KBM-7 (cell line): ENCODE measurements around the gene ABL1.
"Not testable (repeated sequence)": the region's sequence is repeated elsewhere in the genome, so short reads cannot be mapped to it uniquely, and the experiment has no call there.

Source experiments
- DNase-seq: peaks from one replicate; pipeline ENCODE4 v3.0.0-alpha.2; 2015
- in situ Hi-C: fragments of 300-500 bp; cut with MboI; formaldehyde crosslinking; loops from 2 replicates; pipeline ENCODE4 v1.14.3; 2020; ENCODE audit warnings: low sequenced_read_pairs, low pct_unique_long_range_greater_than_20kb, mixed read lengths

The ABL1 gene

DNA sequence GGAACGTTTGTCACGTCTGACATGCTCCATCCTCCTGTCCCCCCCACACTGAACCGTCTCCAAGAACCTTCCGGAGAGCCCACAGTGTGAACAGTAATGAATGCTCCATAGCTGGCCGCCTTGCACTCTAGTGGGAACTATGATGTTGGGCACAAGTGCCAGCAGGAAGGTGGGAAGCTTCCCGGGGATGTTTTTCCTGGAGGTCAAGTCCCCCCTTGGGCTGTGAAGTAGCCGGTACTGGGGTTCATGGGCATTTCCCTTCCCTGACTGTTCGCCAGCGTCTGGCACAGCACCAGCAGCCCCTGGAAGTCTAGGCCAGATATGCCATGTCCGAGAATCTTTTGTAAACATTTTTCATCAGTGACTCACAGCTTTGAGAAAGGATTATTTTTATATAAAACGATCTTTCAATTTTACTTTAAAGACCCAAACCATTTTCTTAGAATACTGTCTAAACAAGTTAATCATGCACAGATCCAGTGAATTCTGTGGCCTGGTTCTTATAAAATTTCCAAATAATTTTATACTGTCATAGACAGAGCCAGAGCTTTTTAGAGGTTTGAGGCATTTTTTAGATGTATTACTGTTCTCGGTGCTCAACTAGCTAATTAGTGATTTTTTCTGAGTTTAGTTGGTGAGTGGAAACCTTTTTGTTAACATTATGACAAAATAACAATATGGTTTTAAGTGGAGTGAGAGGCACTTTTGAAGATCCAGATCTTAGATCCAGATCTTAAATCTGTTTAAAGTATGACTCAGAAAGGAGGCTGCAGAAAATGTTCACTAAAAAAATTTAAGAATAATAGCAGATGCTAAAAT, 11.6 kb downstream of the ABL1 start:
- in situ Hi-C loops, result no loop called here
- no peak for DNase-seq

DNA sequence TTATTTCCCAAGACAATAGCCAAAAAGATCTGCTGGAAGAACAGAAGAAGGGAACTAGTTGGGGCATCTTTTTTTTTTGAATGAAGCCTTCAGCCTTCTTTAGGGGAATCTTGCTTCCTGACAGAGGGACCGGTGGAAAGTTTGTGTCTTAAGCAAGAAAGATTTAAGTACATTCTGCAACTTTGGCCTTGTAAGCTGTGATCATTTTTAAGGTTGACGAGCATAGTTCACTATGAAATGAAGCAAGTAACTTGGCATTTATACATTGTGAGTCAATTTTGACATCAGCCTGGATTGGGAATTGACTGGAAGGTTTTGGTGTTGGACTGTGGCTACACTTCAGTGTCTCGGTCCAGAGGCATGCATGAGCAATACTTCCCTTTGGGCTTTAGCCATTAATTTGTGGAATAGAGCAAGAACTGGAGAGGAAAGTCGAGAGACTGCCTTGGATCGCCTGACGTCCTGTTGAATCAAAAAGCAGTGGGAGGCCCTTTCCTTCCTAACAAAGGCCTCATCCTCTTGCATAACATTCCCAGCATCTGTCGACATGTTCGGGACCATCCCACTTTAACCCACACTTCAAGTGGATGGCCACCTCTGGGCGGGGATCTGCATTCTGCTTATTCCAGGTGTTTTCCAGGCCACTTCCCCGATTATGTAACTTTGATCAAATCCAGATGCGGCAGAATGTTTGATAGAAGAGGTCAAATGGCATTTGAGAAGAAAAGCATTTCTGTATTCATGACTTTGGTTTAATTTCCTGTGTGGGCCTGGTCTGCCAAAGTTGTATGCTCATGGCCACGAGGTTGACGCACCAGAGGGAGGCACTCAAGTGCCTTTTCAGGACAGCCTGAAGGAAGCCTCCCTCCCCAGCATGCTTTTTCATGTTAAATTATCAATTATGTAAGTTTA, 12.5 kb downstream of the ABL1 start:
- DNase-seq, result no peak
- in situ Hi-C loops, result no loop called here

DNA sequence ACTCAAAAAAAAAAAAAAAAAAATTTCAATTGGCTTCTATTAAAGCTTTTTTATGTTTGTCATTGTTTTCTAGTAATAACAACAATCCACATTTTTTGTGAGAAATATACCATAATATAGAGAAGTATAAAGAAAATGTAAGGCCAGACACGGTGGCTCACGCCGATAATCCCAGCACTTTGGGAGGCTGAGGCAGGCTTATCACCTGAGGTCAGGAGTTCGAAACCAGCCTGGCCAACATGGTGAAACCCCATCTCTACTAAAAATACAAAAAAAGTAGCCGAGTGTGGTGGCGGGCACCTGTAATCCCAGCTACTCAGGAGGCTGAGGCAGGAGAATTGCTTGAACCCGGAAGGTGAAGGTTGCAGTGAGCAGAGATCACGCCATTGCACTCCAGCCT, 13.5 kb downstream of the ABL1 start:
- in situ Hi-C loops, DNase-seq: not testable (repeated sequence)

GRCh38 chr9:130849356-130849755, 14.3 kb downstream of the ABL1 start:
- in situ Hi-C loops, result no loop called here
- DNase-seq, result no peak

DNA sequence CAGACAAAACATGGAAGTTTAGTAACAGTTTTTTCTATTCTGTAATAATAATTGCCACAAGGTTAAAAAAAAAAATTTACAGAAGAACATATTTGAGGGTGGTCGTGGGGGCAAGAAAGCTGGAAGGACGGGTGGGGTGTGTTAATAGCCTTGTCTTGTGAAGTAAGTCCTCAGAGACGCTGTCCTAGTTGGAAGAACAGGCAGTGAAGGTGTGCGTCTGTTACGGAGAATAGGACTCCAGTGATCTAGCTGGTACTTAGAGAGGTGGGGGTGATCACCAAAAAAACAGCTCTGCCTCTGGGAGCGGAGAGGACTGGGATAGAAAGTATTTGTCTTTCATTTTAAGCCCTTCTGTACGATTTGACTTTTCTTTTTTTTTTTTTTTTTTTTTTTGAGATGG, 17.7 kb downstream of the ABL1 start:
- in situ Hi-C loops, result no loop called here
- no peak for DNase-seq

DNA sequence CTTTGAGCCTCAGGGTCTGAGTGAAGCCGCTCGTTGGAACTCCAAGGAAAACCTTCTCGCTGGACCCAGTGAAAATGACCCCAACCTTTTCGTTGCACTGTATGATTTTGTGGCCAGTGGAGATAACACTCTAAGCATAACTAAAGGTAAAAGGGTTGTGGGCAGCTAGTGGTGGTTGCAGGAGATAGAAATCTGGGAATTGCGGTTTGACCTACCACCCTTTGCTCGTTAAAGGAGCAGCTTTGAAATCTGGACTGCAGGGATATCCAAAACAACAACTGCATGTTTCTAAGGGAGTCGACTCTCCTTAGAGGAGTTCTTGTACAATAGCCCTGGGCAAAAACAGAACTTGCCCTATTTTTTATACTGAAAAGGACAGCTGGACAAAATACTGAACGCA, 19.0 kb downstream of the ABL1 start:
- in situ Hi-C loops, result no loop called here
- DNase-seq, result no peak

- in situ Hi-C loops, result no loop called here
- no peak for DNase-seq
Measured at GRCh38 chr9:130854835-130855234, 19.8 kb downstream of the ABL1 start.

- in situ Hi-C loops, result no loop called here
- no peak for DNase-seq
Measured at GRCh38 chr9:130856474-130856873, 21.4 kb downstream of the ABL1 start.

DNA sequence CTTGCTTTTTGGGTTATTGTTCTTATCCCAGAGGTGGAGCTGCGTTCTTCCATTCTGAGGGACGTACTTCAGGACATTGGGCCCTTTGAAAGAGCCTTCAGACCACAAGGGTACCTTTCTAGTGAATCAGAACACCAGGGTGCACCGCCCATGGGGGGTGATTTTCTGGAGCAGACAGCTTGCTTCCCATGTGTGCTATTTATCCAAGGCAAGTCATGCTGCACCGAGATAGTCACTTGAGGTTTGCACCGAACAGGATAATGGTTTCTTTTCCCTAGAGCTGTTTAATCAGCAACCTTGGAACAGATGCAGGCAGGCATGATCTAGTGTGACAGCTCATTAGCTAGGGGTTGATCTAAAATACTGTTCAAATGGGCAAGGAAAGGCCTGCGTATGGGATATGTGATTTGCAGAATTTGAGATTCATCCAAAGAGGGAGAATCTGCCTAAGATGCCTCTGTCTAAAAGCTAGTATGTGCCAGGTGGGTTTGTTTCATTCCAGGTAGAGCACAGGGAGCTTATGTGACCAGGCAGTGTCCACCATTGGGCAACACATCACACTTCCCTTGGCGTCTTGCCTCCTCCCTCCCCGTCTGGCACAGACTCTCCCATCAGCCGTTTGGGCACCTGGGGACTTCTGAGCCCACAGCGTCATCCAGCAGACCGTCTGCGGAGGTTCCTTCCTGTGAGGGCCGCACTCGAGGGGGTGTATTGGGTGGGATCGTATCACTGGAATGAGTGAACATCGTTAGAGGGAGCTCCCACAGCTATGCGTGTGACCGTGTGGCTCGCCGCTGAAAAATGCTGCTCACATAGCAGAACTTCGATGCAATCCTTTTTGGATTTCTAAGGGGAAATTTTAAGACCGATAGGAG, 23.0 kb downstream of the ABL1 start:
- in situ Hi-C loops, result no loop called here
- DNase-seq, result no peak

DNA sequence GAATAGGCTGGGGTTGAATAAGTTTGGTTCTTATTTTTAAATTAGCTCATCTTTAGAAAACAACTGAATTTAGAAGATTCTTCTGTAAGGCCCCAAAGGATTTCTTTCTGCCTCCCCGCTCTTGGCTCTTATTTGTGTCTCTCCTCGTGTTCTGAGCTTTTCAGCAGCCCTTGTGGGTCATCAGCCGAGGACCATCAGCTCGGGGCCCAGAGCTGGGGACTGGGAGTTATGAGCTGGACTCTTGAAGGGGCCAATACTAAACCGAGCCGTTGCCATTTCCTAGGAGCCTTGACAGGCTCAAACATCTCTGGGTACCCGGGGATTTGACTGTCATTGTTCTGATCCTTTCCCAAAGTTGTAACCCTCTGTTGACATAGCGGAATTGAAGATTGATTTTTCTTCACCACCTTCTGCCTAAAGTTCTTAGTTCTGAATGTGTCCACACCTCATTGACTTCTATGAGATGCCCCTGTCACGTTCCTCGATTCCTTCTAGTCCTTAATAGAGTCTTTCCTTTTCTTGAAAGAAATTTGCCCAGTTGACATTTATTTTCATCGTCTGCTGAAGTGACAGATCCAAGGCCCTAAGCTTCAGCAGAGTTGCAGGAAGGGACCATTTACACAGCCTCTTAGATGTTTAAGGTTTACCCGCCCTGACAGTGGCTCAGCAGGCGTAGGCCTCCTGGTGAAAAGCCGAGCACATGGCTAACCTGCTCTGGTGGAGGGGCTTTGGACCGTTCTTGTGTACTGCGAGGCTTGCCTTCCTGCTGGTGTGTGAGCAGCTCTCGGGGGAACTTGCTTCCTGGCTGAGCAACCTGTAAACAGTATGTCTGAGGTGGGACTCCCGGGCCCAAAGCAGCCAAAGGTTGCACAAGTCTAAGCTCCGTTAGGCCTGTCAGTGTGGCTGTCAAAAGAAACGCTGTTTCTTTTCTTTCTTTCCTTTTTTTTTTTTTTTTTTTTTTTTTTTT, 24.0 kb downstream of the ABL1 start:
- in situ Hi-C loops, result no loop called here
- no peak for DNase-seq

DNA sequence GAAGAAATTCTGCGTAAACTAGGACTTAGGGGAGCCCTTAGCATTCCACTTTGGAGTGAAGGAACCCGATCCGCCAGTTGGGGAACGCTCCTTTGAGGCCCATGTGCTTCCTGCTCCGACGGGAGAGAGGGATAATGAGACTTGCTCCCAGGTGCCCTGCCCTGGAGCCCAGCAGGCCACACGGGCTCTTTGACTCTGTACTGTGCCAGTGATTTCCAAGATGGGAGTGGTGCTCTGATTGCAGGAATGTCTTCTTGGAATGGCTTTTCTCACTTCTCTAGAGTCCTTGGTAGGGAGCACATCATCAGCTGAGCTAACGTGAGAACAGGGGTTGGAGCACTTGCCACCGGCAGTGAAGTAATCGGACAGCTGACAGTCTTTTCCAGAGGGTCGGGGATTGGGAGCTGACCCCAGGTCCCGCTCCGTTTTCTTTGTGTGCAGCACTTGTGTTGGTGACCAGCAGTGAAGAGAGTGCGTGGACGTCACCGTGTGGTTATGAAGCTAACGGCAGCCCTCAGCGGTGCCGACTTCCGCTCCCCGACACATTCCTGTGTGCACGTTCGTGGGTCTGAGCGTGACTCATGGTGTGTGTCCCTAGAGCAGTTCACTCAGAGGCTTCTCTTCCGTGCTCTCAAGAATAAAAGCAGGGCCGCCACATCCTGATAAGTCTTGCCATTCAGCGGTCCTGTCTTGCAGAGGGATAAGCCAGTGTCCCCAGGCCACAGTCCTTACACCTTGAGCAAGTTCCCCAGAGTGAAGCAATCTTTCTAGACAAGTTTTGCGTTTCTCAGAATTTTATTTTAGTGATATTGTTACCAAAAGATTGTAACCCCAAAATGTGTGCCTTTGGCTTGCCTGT, 25.6 kb downstream of the ABL1 start:
- in situ Hi-C loops, result no loop called here
- DNase-seq, result no peak

GRCh38 chr9:130861372-130862180, 26.5 kb downstream of the ABL1 start:
- in situ Hi-C loops, result no loop called here
- DNase-seq, result no peak

DNA sequence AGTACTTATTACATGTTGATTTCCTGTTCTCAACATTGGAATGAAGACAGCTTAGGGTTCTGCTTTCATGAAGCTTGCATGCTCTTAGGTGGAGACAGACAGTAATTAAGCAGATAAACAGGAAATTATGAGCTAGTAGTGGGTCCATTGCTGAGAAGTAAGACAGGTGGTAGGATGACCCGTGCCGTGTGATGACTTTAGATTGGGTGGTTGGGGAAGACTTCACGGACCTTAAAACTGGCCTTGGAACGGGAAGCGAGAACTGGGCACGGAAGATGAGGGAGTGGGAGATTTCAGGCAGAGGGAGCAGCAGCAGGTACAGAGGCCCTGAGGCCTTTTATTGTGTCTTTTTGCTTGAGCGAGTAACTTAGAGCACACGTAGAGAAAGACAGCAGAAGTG, 27.2 kb downstream of the ABL1 start:
- in situ Hi-C loops, result no loop called here
- no peak for DNase-seq

DNA sequence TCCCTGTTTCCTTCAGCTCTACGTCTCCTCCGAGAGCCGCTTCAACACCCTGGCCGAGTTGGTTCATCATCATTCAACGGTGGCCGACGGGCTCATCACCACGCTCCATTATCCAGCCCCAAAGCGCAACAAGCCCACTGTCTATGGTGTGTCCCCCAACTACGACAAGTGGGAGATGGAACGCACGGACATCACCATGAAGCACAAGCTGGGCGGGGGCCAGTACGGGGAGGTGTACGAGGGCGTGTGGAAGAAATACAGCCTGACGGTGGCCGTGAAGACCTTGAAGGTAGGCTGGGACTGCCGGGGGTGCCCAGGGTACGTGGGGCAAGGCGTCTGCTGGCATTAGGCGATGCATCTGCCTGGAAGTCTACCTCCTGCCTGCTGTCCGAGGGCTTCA, 27.7 kb downstream of the ABL1 start:
- in situ Hi-C loops, result no loop called here
- DNase-seq, result no peak

- in situ Hi-C loops, result no loop called here
Measured at GRCh38 chr9:130864541-130864940, 29.5 kb downstream of the ABL1 start.

GRCh38 chr9:130865921-130866320, 30.9 kb downstream of the ABL1 start:
- in situ Hi-C loops, result no loop called here

More at GRCh38 chr9:130864541-130864940, 29.5 kb downstream of the ABL1 start:
- DNase-seq, result no peak

More at GRCh38 chr9:130865921-130866320, 30.9 kb downstream of the ABL1 start:
- DNase-seq, result no peak
